Smooth muscle cell (in vitro differentiated cells): ENCODE results near the gene ASS1. TPM values are rescaled to one million over a fixed set of nuclear protein-coding genes. Genes with fewer than 3 reads are reported as not detected.

Experiments
- DNase-seq: peaks from one replicate; lab custom pipeline; 2025; ENCODE audit not compliant: unreplicated experiment; lab: John Stamatoyannopoulos, UW
- H2AFZ ChIP-seq: fragments of 200-600 bp; sonication (generic); 2 replicates; pipeline ENCODE4 v1.6.0; 2016; ENCODE audit warnings: antibody characterized with exemption, low read depth, mild to moderate bottlenecking
- H3F3A ChIP-seq: fragments of 200-600 bp; sonication (generic); 2 replicates; pipeline ENCODE4 v1.6.0; 2017; ENCODE audit warnings: antibody characterized with exemption, low read depth
- H3K27ac ChIP-seq: fragments of 200-600 bp; sonication (generic); 2 replicates; pipeline ENCODE4 v1.5.1; 2016; ENCODE audit warnings: low read depth, mild to moderate bottlenecking
- H3K27me3 ChIP-seq: fragments of 200-600 bp; sonication (generic); 2 replicates; pipeline ENCODE4 v1.6.1; 2016; ENCODE audit warnings: low read depth, mild to moderate bottlenecking
- H3K36me3 ChIP-seq: fragments of 200-600 bp; sonication (generic); 2 replicates; pipeline ENCODE4 v1.5.1; 2016; ENCODE audit warnings: low read depth
- H3K4me1 ChIP-seq: fragments of 200-600 bp; sonication (generic); 2 replicates; pipeline ENCODE4 v1.5.1; 2016; ENCODE audit warnings: low read depth
- H3K4me2 ChIP-seq: fragments of 200-600 bp; sonication (generic); 2 replicates; pipeline ENCODE4 v1.6.0; 2016; ENCODE audit warnings: mild to moderate bottlenecking
- H3K4me3 ChIP-seq: fragments of 200-600 bp; sonication (generic); 2 replicates; pipeline ENCODE4 v1.5.1; 2016; ENCODE audit warnings: mild to moderate bottlenecking
- H3K79me2 ChIP-seq: fragments of 200-600 bp; sonication (generic); 2 replicates; pipeline ENCODE4 v1.6.0; 2016; ENCODE audit warnings: low read depth, mild to moderate bottlenecking
- H3K9ac ChIP-seq: fragments of 200-600 bp; sonication (generic); 2 replicates; pipeline ENCODE4 v1.6.0; 2016; ENCODE audit warnings: low read depth
- H3K9me3 ChIP-seq: fragments of 200-600 bp; sonication (generic); replicated peaks from 2 replicates; pipeline ENCODE4 v1.5.1; 2016; ENCODE audit warnings: low read depth
- H4K20me1 ChIP-seq: fragments of 200-600 bp; sonication (generic); 2 replicates; pipeline ENCODE4 v1.6.0; 2016; ENCODE audit warnings: low read depth
- WGBS: methylation state at CpG from one replicate; pipeline ENCODE4 v1.1.7; 2016; ENCODE audit warnings: low lambda C conversion rate; 5-methylcytosine and 5-hydroxymethylcytosine counted together
- polyA plus RNA-seq: library from polyadenylated mRNA; unstranded; fragments of >200 nt; fragmentation: Nextera tagmentation; extraction: Ambion mirVana; gene quantifications from 2 replicates; pipeline ENCODE4 v1.2.1, GENCODE V29; 2016
- total RNA-seq: library from RNA; depleted of rRNA; stranded (reverse); fragments of >200 nt; gene quantifications from 2 replicates; pipeline ENCODE4 v1.2.3, GENCODE V29; 2014
- TF ChIP-seq, protein P1 (sequence below): fragments of 200-600 bp; sonication (generic); IDR thresholded peaks from 2 replicates; pipeline ENCODE4 v1.5.1; 2017; ENCODE audit warnings: borderline replicate concordance, mild to moderate bottlenecking, antibody characterized with exemption; ENCODE audit not compliant: insufficient read depth, poor library complexity, severe bottlenecking

ASS1 gene
- total and polyA plus RNA-seq, 2 experiments from 2014 or later, result 78.2 to 81.5 TPM

DNA sequence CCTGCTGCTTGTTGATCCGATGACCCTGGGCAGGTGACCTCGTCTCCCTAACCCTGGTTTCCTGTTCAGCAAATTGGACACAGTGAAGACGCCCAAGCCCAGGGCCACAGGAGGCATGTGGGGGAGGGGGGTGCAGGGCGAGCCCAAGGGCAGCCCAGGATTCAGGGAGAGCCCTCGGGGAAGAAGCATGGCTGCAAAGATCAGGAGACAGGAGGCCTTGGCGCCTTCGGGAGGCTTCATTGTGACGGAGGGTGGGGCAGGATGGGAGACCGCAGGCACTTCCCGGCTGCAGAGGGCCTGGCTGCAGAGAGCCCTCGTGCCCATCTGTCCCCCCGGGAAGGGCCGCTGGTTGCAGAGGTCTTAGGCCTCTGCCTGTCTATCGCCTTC is 6.2 kb downstream of the ASS1 start:
- DNase-seq, result no peak

GRCh38 chr9:130451509-130452388 is 7.0 kb downstream of the ASS1 start:
- Histone ChIP-seq H3K9ac (no peak overlapping the region), H4K20me1 (peaks cover 38% of the 10 kb centered on the region), H3K4me1 (peaks cover 14% of the 10 kb centered on the region), H2AFZ (no peak overlapping the region), H3K4me2 (peak overlapping the region; percentile 16), H3K79me2 (peaks cover 3% of the 10 kb centered on the region), H3F3A (no peaks in the 10 kb centered on the region), H3K27me3 (no peaks in the 10 kb centered on the region), H3K36me3 (no peaks in the 10 kb centered on the region), H3K9me3 (no peaks in the 10 kb centered on the region), H3K4me3 (no peak overlapping the region), H3K27ac (no peak overlapping the region)
- peak; percentile 38 for DNase-seq
- WGBS, result 62% methylated on average over 23 of the region's 23 CpGs
- TF ChIP-seq, protein P1, sequence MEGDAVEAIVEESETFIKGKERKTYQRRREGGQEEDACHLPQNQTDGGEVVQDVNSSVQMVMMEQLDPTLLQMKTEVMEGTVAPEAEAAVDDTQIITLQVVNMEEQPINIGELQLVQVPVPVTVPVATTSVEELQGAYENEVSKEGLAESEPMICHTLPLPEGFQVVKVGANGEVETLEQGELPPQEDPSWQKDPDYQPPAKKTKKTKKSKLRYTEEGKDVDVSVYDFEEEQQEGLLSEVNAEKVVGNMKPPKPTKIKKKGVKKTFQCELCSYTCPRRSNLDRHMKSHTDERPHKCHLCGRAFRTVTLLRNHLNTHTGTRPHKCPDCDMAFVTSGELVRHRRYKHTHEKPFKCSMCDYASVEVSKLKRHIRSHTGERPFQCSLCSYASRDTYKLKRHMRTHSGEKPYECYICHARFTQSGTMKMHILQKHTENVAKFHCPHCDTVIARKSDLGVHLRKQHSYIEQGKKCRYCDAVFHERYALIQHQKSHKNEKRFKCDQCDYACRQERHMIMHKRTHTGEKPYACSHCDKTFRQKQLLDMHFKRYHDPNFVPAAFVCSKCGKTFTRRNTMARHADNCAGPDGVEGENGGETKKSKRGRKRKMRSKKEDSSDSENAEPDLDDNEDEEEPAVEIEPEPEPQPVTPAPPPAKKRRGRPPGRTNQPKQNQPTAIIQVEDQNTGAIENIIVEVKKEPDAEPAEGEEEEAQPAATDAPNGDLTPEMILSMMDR, result peak; percentile 54

More for the DNA sequence above, 6.2 kb downstream of the ASS1 start:
- Histone ChIP-seq H4K20me1 (peaks cover 38% of the 10 kb centered on the region), H3K4me1 (peaks cover 21% of the 10 kb centered on the region), H3F3A (no peaks in the 10 kb centered on the region), H3K79me2 (peaks cover 3% of the 10 kb centered on the region), H3K9me3 (no peaks in the 10 kb centered on the region), H3K36me3 (no peaks in the 10 kb centered on the region), H3K27ac (no peak overlapping the region), H3K9ac (no peak overlapping the region), H3K4me2 (peak overlapping the region; percentile 16), H3K27me3 (no peaks in the 10 kb centered on the region), H3K4me3 (no peak overlapping the region), H2AFZ (no peak overlapping the region)
- WGBS, result 86% methylated on average over 13 of the region's 14 CpGs
- TF ChIP-seq, protein P1, result no peak

- Histone ChIP-seq H3K4me2 (no peak overlapping the region), H3K9ac (no peak overlapping the region), H3K9me3 (no peaks in the 10 kb centered on the region), H3F3A (no peaks in the 10 kb centered on the region), H3K79me2 (peaks cover 3% of the 10 kb centered on the region), H3K36me3 (no peaks in the 10 kb centered on the region), H3K27ac (no peak overlapping the region), H3K4me1 (peaks cover 3% of the 10 kb centered on the region), H2AFZ (no peak overlapping the region), H3K27me3 (no peaks in the 10 kb centered on the region), H3K4me3 (no peak overlapping the region), H4K20me1 (peaks cover 31% of the 10 kb centered on the region)
- DNase-seq, result no peak
- 100% methylated on average over 4 of the region's 4 CpGs for WGBS
- TF ChIP-seq, protein P1, result no peak
Observed at GRCh38 chr9:130452835-130453234, 8.1 kb downstream of the ASS1 start.

- Histone ChIP-seq H3K27me3 (no peaks in the 10 kb centered on the region), H3K4me1 (no peaks in the 10 kb centered on the region), H2AFZ (no peak overlapping the region), H3K36me3 (no peaks in the 10 kb centered on the region), H3K9ac (no peak overlapping the region), H3K4me3 (no peak overlapping the region), H4K20me1 (peaks cover 31% of the 10 kb centered on the region), H3F3A (no peaks in the 10 kb centered on the region), H3K79me2 (peaks cover 3% of the 10 kb centered on the region), H3K27ac (no peak overlapping the region), H3K9me3 (no peaks in the 10 kb centered on the region), H3K4me2 (no peak overlapping the region)
- DNase-seq, result no peak
- TF ChIP-seq, protein P1, result no peak
- 76% methylated on average over 7 of the region's 7 CpGs for WGBS
Observed at GRCh38 chr9:130453487-130453886, 8.7 kb downstream of the ASS1 start.
